Astrocyte (in vitro differentiated cells and primary cell): ENCODE measurements around the gene LDB3. TPM values are rescaled to one million over a fixed set of nuclear protein-coding genes. Genes with fewer than 3 reads are reported as not detected.

ENCODE experiments used
- DNase-seq: peaks from one replicate; pipeline ENCODE4 v3.0.0-alpha.2; 2010; ENCODE audit warnings: low read depth
- FAIRE-seq: peaks from 2 replicates; lab custom pipeline; 2011; peaks lifted over from hg19 to GRCh38; lab: Jason Lieb, UNC
- H2AFZ ChIP-seq: 2 replicates; pipeline ENCODE4 v1.6.0; 2012; ENCODE audit warnings: low read depth, low read length, inconsistent platforms
- H3K27ac ChIP-seq: 2 replicates; pipeline ENCODE4 v1.5.1; 2011; ENCODE audit warnings: low read depth, low read length, inconsistent platforms
- H3K27me3 ChIP-seq: 2 replicates; pipeline ENCODE4 v1.6.0; 2011; ENCODE audit warnings: low read length, inconsistent platforms; ENCODE audit not compliant: insufficient read depth
- H3K36me3 ChIP-seq: 2 replicates; pipeline ENCODE4 v1.5.1; 2011; ENCODE audit warnings: low read length, inconsistent platforms; ENCODE audit not compliant: insufficient read depth
- H3K4me1 ChIP-seq: 2 replicates; pipeline ENCODE4 v1.5.1; 2011; ENCODE audit warnings: low read length, inconsistent platforms; ENCODE audit not compliant: insufficient read depth
- H3K4me2 ChIP-seq: 2 replicates; pipeline ENCODE4 v1.6.0; 2012; ENCODE audit warnings: low read length, inconsistent platforms
- H3K4me3 ChIP-seq: 2 replicates; pipeline ENCODE4 v1.5.1; 2011; ENCODE audit warnings: low read depth, mild to moderate bottlenecking, low read length, inconsistent platforms; ENCODE audit not compliant: insufficient read depth
- H3K79me2 ChIP-seq: 2 replicates; pipeline ENCODE4 v1.6.0; 2012; ENCODE audit warnings: mild to moderate bottlenecking, low read length, inconsistent platforms; ENCODE audit not compliant: insufficient read depth
- H3K9ac ChIP-seq: 2 replicates; pipeline ENCODE4 v1.6.0; 2012; ENCODE audit warnings: mild to moderate bottlenecking, low read length, inconsistent platforms
- H3K9me3 ChIP-seq: 2 replicates; pipeline ENCODE4 v1.5.1; 2012; ENCODE audit warnings: low read depth, mild to moderate bottlenecking, low read length, inconsistent platforms; ENCODE audit not compliant: insufficient read depth
- H4K20me1 ChIP-seq: 2 replicates; pipeline ENCODE4 v1.6.0; 2012; ENCODE audit warnings: low read length, inconsistent platforms; ENCODE audit not compliant: insufficient read depth
- H3K27ac Mint-ChIP-seq: one replicate; pipeline ENCODE4 v1.8.0; 2021; ENCODE audit warnings: mild to moderate bottlenecking, mixed read lengths; ENCODE audit not compliant: unreplicated experiment
- H3K27me3 Mint-ChIP-seq: one replicate; pipeline ENCODE4 v1.8.0; 2021; ENCODE audit warnings: low read depth, mixed read lengths; ENCODE audit not compliant: unreplicated experiment
- H3K36me3 Mint-ChIP-seq: one replicate; pipeline ENCODE4 v1.8.0; 2021; ENCODE audit warnings: low read depth, mixed read lengths; ENCODE audit not compliant: unreplicated experiment
- H3K4me1 Mint-ChIP-seq: one replicate; pipeline ENCODE4 v1.8.0; 2021; ENCODE audit warnings: low read depth, mixed read lengths; ENCODE audit not compliant: unreplicated experiment
- H3K4me3 Mint-ChIP-seq: one replicate; pipeline ENCODE4 v1.8.0; 2021; ENCODE audit warnings: mild to moderate bottlenecking, moderate library complexity, mixed read lengths; ENCODE audit not compliant: unreplicated experiment
- H3K9me3 Mint-ChIP-seq: one replicate; pipeline ENCODE4 v1.8.0; 2021; ENCODE audit warnings: mild to moderate bottlenecking, mixed read lengths; ENCODE audit not compliant: unreplicated experiment
- CTCF ChIP-seq: IDR thresholded peaks from 2 replicates; pipeline ENCODE4 v1.5.1; 2011; ENCODE audit warnings: low read depth, mild to moderate bottlenecking, inconsistent platforms, low read length, moderate library complexity; ENCODE audit not compliant: insufficient read depth
- EZH2 ChIP-seq: IDR thresholded peaks from 2 replicates; pipeline ENCODE4 v1.6.1; 2012; ENCODE audit warnings: mild to moderate bottlenecking, low read length, inconsistent platforms; ENCODE audit not compliant: insufficient read depth
- total RNA-seq: library from RNA; stranded (reverse); gene quantifications from 2 replicates; pipeline ENCODE4 v1.2.1, GENCODE V29; 2021

LDB3 gene
- total RNA-seq, 1 donor from 2014 or later: 3.5 TPM

- Mint-ChIP-seq H3K4me1 (peaks cover 12% of the 10 kb centered on the region), H3K9me3 (no peaks in the 10 kb centered on the region), H3K36me3 (no peaks in the 10 kb centered on the region), H3K27me3 (no peaks in the 10 kb centered on the region), H3K27ac (no peak overlapping the region), H3K4me3 (no peak overlapping the region)
- Histone ChIP-seq H3K9me3 (no peaks in the 10 kb centered on the region), H3K9ac (no peak overlapping the region), H3K4me2 (no peak overlapping the region), H3K79me2 (peaks cover 33% of the 10 kb centered on the region), H2AFZ (no peak overlapping the region), H3K27ac (no peak overlapping the region), H3K4me3 (no peak overlapping the region), H3K36me3 (no peaks in the 10 kb centered on the region), H4K20me1 (peaks cover 6% of the 10 kb centered on the region), H3K27me3 (no peaks in the 10 kb centered on the region), H3K4me1 (no peaks in the 10 kb centered on the region)
- FAIRE-seq (no peak), DNase-seq (no peak)
- TF ChIP-seq EZH2 (no peak), CTCF (no peak)
Observed at GRCh38 chr10:86752311-86752710, 84.0 kb downstream of the LDB3 start.

DNA sequence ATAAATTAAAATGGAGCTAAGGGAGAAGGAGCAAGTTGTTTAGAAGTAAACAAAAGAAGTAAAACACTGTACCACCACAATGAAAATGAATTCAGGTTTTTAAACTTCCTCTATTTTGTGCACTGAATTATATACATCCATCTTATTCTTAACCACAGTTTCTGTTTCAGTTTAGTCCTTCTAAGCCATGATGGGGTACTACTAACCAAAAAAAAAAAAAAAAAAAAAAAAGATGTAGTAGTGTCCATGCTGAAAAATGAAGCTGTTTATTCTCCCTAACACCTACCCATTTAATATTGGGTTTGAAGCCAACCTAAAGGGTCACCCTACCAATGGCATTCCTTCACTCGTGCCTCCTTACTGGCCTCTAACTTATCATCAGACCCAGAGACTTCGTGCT is 84.7 kb downstream of the LDB3 start:
- Mint-ChIP-seq H3K27ac (no peak overlapping the region), H3K4me1 (peaks cover 12% of the 10 kb centered on the region), H3K4me3 (no peak overlapping the region), H3K27me3 (no peaks in the 10 kb centered on the region), H3K9me3 (no peaks in the 10 kb centered on the region), H3K36me3 (no peaks in the 10 kb centered on the region)
- Histone ChIP-seq H3K9ac (no peak overlapping the region), H3K9me3 (no peaks in the 10 kb centered on the region), H3K4me3 (no peak overlapping the region), H4K20me1 (peaks cover 12% of the 10 kb centered on the region), H3K79me2 (peaks cover 40% of the 10 kb centered on the region), H2AFZ (no peak overlapping the region), H3K4me1 (peaks cover 5% of the 10 kb centered on the region), H3K36me3 (no peaks in the 10 kb centered on the region), H3K4me2 (no peak overlapping the region), H3K27ac (no peak overlapping the region), H3K27me3 (no peaks in the 10 kb centered on the region)
- FAIRE-seq (no peak), DNase-seq (no peak)
- TF ChIP-seq EZH2 (no peak), CTCF (no peak)

DNA sequence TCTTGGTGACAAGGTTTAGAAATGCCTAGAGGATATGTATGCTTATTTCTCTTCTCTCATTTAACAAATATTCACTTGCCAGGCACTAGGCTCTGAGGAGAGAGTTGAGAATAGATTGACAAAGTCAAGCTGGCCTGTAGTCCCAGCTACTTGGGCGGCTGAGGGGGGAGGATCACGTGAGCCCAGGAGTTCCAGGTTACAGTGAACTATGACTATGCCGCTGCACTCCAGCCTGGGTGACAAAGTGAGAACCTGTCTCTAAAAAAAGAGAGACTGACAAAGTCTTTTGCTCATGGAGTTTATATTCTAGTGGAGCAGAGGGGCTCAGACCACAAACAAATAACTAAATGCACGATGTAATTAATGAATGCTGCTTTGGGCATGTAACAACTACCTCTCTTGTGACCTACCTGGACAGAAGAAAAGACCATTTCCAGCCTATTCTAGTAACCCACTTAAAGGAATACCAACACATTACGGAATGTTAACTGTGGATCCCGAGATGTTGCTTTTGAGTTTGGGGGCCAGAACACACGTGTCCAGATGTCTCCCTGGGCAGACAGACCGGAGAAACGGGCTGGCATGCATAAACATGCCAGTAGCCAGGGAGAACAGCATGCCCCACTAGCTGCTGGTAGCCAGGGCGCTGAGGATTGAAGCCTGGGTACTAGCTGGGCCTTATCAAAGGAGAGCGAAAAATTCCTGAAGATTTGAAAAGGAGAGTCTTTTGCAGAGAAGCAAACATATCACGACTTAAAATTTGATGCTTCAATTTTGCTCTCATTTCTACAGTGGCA is 85.5 kb downstream of the LDB3 start:
- Mint-ChIP-seq H3K4me3 (peak overlapping the region; percentile 88), H3K36me3 (no peaks in the 10 kb centered on the region), H3K4me1 (peaks cover 12% of the 10 kb centered on the region), H3K27ac (peak overlapping the region; percentile 7), H3K9me3 (no peaks in the 10 kb centered on the region), H3K27me3 (no peaks in the 10 kb centered on the region)
- Histone ChIP-seq H3K4me1 (peaks cover 6% of the 10 kb centered on the region), H3K9ac (no peak overlapping the region), H4K20me1 (peaks cover 20% of the 10 kb centered on the region), H3K36me3 (no peaks in the 10 kb centered on the region), H3K27ac (no peak overlapping the region), H3K79me2 (peaks cover 48% of the 10 kb centered on the region), H3K4me3 (no peak overlapping the region), H2AFZ (no peak overlapping the region), H3K27me3 (no peaks in the 10 kb centered on the region), H3K4me2 (no peak overlapping the region), H3K9me3 (no peaks in the 10 kb centered on the region)
- FAIRE-seq (no peak), DNase-seq (no peak)
- TF ChIP-seq CTCF: no peak
- TF ChIP-seq EZH2: no peak
